Lower lobe of right lung (tissue), 2 donors: ENCODE measurements around the gene KCNK4. TPM values are rescaled to one million over a fixed set of nuclear protein-coding genes. Genes with fewer than 3 reads are reported as not detected.
"Not testable (repeated sequence)": the region's sequence is repeated elsewhere in the genome, so short reads cannot be mapped to it uniquely, and the experiment has no call there.

Source experiments
- ATAC-seq, 2 donors: fragments of 200-7000 bp; cut with Tn5 transposase; one replicate each; pipeline ENCODE4 v1.9.1; 2020 to 2022; ENCODE audit warnings: mild to moderate bottlenecking in 2 of 2, moderate library complexity in 2 of 2
- DNase-seq: peaks from one replicate; pipeline ENCODE4 v3.0.0-alpha.2; 2020
- H3K27ac ChIP-seq: fragments of 200-600 bp; one replicate; pipeline ENCODE4 v1.8.0; 2022
- H3K27me3 ChIP-seq: fragments of 200-600 bp; one replicate; pipeline ENCODE4 v1.8.0; 2022; ENCODE audit warnings: low read depth
- H3K36me3 ChIP-seq: fragments of 200-600 bp; one replicate; pipeline ENCODE4 v1.8.0; 2022; ENCODE audit warnings: mild to moderate bottlenecking
- H3K4me1 ChIP-seq: fragments of 200-600 bp; one replicate; pipeline ENCODE4 v1.8.0; 2022
- H3K4me3 ChIP-seq: fragments of 200-600 bp; one replicate; pipeline ENCODE4 v1.8.0; 2022; ENCODE audit warnings: mild to moderate bottlenecking
- H3K9me3 ChIP-seq: fragments of 200-600 bp; one replicate; pipeline ENCODE4 v1.8.0; 2022
- CTCF ChIP-seq: fragments of 200-600 bp; IDR thresholded peaks from one replicate; pipeline ENCODE4 v1.8.0; 2022; ENCODE audit warnings: antibody characterized with exemption, mild to moderate bottlenecking
- intact Hi-C: fragments of 100-400 bp; cut with DNase I; formaldehyde crosslinking; loops from one replicate; pipeline ENCODE4 v1.11.0; 2022
- total RNA-seq: library from RNA; stranded (reverse); fragmentation: NEBNext Ultra II Directional; extraction: Animal tissue kit (Norgen Biotek cat#: 25700); gene quantifications from one replicate; pipeline ENCODE4 v1.2.1, GENCODE V29; 2021
- donor health status: DM: no; HTN: yes; CAD: no; lungs with severe emphysema.

Gene KCNK4
- total RNA-seq, 1 donor from 2014 or later: not detected

- Histone ChIP-seq H3K9me3 (no peaks in the 10 kb centered on the region), H3K4me1 (peaks cover 38% of the 10 kb centered on the region), H3K27me3 (no peaks in the 10 kb centered on the region), H3K27ac (peak overlapping the region; percentile 72), H3K4me3 (peak overlapping the region; percentile 76), H3K36me3 (peaks cover 13% of the 10 kb centered on the region)
- no peak for ATAC-seq
- no peak for DNase-seq
- no peak for TF ChIP-seq CTCF
- intact Hi-C loops: no loop called here
Observed at GRCh38 chr11:64245401-64245796, 45.7 kb upstream of the KCNK4 start.

- no peak for ATAC-seq
Observed at GRCh38 chr11:64245797-64246620, 45.1 kb upstream of the KCNK4 start.

GRCh38 chr11:64246621-64246870 lies 44.6 kb upstream of the KCNK4 start:
- intact Hi-C loops, H3K27ac ChIP-seq, DNase-seq, H3K27me3 ChIP-seq, ATAC-seq, H3K9me3 ChIP-seq: not testable (repeated sequence)
- Histone ChIP-seq H3K4me1 (peaks cover 42% of the 10 kb centered on the region), H3K36me3 (peaks cover 13% of the 10 kb centered on the region), H3K4me3 (peak overlapping the region; percentile 94)

More at GRCh38 chr11:64245797-64246620, 45.1 kb upstream of the KCNK4 start:
- intact Hi-C loops: no loop called here
- Histone ChIP-seq H3K36me3 (peaks cover 13% of the 10 kb centered on the region), H3K9me3 (no peaks in the 10 kb centered on the region), H3K27me3 (no peaks in the 10 kb centered on the region), H3K4me3 (peak overlapping the region; percentile 76), H3K27ac (peak overlapping the region; percentile 72), H3K4me1 (peaks cover 41% of the 10 kb centered on the region)
- TF ChIP-seq CTCF: no peak
- DNase-seq: peak; percentile 76

- peak; percentile 21 for TF ChIP-seq CTCF
- peaks cover 13% of the 10 kb centered on the region for H3K36me3 ChIP-seq
- ATAC-seq (peak; percentile 80 to 86), DNase-seq (peak; percentile 92)
- peaks cover 42% of the 10 kb centered on the region for H3K4me1 ChIP-seq
- H3K27me3 ChIP-seq: no peaks in the 10 kb centered on the region
- H3K9me3 ChIP-seq: no peaks in the 10 kb centered on the region
- peak within 1 kb of the TSS; percentile 79 for H3K27ac ChIP-seq
- H3K4me3 ChIP-seq: peak within 1 kb of the TSS; percentile 94
- intact Hi-C loops: no loop called here
Observed at GRCh38 chr11:64246871-64247728, 44.0 kb upstream of the KCNK4 start, which contains the start of gene PPP1R14B. PPP1R14B (minus strand) TSS chr11:64246943; CDS start chr11:64246673, 270 bp downstream.

- Histone ChIP-seq H3K27ac (peak overlapping the region; percentile 79), H3K9me3 (no peaks in the 10 kb centered on the region), H3K4me3 (peak overlapping the region; percentile 94), H3K27me3 (no peaks in the 10 kb centered on the region), H3K4me1 (peaks cover 42% of the 10 kb centered on the region), H3K36me3 (peaks cover 13% of the 10 kb centered on the region)
- DNase-seq (no peak), ATAC-seq (peak in 1 of 2 donors; percentile 3)
- intact Hi-C loops: no loop called here
- no peak for TF ChIP-seq CTCF
Observed at GRCh38 chr11:64247729-64248531, 43.2 kb upstream of the KCNK4 start.
